C4-2B (cell line): ENCODE measurements around the gene TCF19.

ENCODE experiments used
- ZFX ChIP-seq: fragments of 450-650 bp; IDR thresholded peaks from 2 replicates; pipeline ENCODE4 v1.6.1; 2017
- TF ChIP-seq, protein P1 (sequence below): fragments of 450-650 bp; conservative IDR thresholded peaks from 2 replicates; pipeline ENCODE4 v1.5.1; 2017; ENCODE audit warnings: mild to moderate bottlenecking

DNA sequence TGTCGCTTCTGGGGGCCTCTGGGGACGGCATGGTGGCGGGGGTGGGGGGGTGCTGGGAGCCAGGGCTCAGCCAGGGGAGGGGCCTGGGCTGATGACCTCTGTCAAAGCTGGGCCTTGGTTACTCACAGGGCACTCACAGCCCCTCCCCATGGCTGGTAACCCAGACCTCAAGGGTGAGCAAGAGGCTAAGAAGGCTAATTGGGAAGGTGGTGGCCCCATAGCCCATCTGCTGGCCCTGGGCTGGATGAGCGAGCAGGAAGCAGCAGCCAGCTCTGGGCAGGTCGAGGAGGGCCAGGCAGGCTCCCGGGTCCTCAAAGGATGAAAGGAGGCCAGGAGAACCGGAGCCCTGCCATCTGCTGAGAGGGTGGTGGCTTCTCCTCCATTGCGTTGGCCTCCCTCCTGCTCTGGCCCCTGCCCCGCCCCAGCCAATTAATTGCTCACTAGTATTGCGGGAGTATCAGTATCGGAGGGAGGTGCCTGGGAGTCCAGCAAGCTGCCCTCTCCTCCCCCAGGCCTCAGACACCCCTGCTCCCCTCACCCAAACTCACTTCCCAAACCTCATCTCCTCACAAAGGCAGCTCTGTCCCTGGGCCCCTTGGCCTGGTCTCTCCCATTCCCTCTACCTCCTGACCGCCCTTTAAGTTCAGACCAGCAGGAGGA is 37.1 kb upstream of the TCF19 start:
- TF ChIP-seq, protein P1, sequence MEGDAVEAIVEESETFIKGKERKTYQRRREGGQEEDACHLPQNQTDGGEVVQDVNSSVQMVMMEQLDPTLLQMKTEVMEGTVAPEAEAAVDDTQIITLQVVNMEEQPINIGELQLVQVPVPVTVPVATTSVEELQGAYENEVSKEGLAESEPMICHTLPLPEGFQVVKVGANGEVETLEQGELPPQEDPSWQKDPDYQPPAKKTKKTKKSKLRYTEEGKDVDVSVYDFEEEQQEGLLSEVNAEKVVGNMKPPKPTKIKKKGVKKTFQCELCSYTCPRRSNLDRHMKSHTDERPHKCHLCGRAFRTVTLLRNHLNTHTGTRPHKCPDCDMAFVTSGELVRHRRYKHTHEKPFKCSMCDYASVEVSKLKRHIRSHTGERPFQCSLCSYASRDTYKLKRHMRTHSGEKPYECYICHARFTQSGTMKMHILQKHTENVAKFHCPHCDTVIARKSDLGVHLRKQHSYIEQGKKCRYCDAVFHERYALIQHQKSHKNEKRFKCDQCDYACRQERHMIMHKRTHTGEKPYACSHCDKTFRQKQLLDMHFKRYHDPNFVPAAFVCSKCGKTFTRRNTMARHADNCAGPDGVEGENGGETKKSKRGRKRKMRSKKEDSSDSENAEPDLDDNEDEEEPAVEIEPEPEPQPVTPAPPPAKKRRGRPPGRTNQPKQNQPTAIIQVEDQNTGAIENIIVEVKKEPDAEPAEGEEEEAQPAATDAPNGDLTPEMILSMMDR, result no peak
- no peak for TF ChIP-seq ZFX
